Fibroblast of villous mesenchyme (primary cell): ENCODE results near the gene LRATD1. TPM values are rescaled to one million over a fixed set of nuclear protein-coding genes. Genes with fewer than 3 reads are reported as not detected.

Experiments used
- DNase-seq: peaks from one replicate; pipeline ENCODE4 v3.0.0-alpha.2; 2010; ENCODE audit warnings: low read depth
- H3K4me3 ChIP-seq: 2 replicates; pipeline ENCODE4 v1.5.1; 2011; ENCODE audit warnings: low read depth, mild to moderate bottlenecking, low read length
- total RNA-seq: library from RNA; depleted of rRNA; stranded (reverse); fragments of >200 nt; gene quantifications from 2 replicates; pipeline ENCODE4 v1.2.3, GENCODE V29; 2012
- TF ChIP-seq, protein P1 (sequence below): IDR thresholded peaks from 2 replicates; pipeline ENCODE4 v1.5.1; 2012; ENCODE audit warnings: low read depth, mild to moderate bottlenecking, low read length; ENCODE audit not compliant: insufficient read depth

Gene LRATD1
- total RNA-seq, 1 donor, result 1.7 TPM

DNA sequence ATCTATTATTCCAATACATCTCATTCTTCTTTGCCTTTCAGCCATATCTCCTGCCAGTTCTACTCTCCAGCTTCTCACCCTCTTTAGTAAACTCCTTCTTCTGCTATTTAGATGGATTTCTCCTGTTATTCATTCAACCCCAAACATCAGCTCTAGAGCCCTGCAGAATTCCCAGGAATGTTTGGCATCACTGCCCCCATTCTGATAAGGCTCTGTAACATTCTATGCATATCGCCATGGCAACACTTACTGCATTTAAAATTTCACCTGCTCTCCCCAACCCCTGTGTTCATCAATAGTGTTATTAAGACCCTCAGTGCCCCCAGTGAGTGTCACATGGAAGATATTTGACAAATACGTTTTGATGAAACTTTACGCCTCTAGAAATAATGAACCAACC lies 28.6 kb downstream of the LRATD1 start:
- H3K4me3 ChIP-seq, result no peak overlapping the region
- no peak for DNase-seq
- TF ChIP-seq, protein P1, sequence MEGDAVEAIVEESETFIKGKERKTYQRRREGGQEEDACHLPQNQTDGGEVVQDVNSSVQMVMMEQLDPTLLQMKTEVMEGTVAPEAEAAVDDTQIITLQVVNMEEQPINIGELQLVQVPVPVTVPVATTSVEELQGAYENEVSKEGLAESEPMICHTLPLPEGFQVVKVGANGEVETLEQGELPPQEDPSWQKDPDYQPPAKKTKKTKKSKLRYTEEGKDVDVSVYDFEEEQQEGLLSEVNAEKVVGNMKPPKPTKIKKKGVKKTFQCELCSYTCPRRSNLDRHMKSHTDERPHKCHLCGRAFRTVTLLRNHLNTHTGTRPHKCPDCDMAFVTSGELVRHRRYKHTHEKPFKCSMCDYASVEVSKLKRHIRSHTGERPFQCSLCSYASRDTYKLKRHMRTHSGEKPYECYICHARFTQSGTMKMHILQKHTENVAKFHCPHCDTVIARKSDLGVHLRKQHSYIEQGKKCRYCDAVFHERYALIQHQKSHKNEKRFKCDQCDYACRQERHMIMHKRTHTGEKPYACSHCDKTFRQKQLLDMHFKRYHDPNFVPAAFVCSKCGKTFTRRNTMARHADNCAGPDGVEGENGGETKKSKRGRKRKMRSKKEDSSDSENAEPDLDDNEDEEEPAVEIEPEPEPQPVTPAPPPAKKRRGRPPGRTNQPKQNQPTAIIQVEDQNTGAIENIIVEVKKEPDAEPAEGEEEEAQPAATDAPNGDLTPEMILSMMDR, result no peak

- TF ChIP-seq, protein P1, result no peak
- H3K4me3 ChIP-seq, result no peak overlapping the region
- DNase-seq, result no peak
Measured at GRCh38 chr2:14673351-14673875, 40.9 kb downstream of the LRATD1 start.

GRCh38 chr2:14675489-14675888 lies 43.0 kb downstream of the LRATD1 start:
- TF ChIP-seq, protein P1, result no peak
- H3K4me3 ChIP-seq, result no peak overlapping the region
- DNase-seq, result no peak

DNA sequence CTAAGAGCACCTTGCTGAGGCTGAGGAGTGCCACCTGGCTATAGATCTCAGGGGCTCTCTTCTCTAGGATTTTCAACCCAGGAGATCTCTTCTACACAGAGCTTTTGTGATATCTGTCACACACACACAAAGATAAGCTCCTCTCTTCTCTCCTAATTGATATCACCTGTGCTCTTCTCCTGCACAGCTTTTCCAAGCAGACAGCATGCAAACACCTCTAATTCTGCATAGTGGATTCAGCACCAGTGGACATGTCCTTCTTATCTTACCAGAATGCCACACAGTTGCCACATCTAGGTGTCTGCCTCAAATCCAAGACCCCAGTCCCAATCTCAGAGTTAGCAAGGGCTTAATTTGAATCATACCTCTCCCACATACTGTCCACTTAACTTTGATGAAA lies 43.9 kb downstream of the LRATD1 start:
- no peak overlapping the region for H3K4me3 ChIP-seq
- TF ChIP-seq, protein P1, result no peak
- no peak for DNase-seq

DNA sequence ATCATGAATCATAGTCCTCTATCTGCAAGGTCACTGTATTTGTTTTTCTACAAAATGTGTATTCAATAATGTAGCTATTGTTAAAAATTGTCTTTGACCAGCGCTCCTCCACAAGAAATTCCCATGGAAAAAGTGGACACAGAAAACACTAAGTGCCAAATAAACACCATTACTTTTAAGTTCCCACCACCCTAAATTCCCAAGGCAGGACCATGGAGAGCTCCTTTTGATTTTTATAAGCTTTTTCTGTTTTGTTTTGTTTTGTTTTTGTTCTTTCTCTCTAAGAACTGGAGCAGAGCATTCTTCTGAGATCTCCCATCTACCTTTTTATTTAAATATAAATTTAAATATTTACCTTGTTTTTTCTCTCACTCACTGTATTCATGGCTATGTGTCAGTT lies 44.5 kb downstream of the LRATD1 start:
- no peak overlapping the region for H3K4me3 ChIP-seq
- TF ChIP-seq, protein P1, result no peak
- DNase-seq, result no peak

GRCh38 chr2:14678761-14679160 lies 46.2 kb downstream of the LRATD1 start:
- no peak for DNase-seq
- TF ChIP-seq, protein P1, result no peak
- H3K4me3 ChIP-seq, result no peak overlapping the region

DNA sequence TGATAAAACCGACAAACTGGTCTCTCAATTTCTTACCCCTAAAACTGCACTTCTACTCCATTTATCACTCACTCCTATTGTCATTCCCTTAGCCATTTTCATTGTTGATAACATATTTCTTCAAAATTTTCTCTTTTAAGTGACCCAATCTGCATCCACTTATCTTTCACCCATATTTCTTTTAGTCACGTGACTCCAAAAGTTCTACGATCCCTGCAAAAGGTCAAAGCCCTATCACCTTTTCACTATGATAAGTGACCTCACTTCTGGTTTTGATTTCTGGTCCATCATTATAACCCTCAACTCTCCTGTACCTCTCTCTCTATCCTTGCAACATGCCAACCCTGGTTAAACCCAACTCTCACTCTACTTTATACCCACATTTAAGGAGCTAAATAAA lies 49.1 kb downstream of the LRATD1 start:
- H3K4me3 ChIP-seq, result no peak overlapping the region
- no peak for DNase-seq
- TF ChIP-seq, protein P1, result no peak
